ENCODE data around the gene COL4A2. TPM values are rescaled to one million over a fixed set of nuclear protein-coding genes. Genes with fewer than 3 reads are reported as not detected.

The COL4A2 gene
- total RNA-seq, 1 donor from 2014 or later = 159 TPM

DNA sequence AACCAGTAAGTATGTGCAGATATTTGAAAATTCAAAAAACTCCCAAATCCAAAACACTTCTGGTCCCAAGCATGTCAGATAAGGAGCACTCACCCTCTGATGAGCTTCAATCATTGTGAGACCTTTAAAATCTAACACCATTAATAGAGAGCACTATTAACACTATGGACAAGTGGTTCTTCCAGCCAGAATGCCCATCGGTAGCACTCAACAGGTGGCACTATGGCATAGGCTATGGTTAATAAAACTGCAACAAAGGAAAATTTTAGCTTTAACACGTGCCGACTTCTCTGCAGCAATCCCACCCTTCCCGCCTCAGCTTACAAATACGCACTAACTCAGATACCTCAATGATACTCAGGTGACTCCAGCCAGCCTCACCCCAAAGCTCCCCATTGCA is 62.3 kb downstream of the COL4A2 start:
- Mint-ChIP-seq H3K36me3 (ENCODE audit: low read depth) (peaks cover 9% of the 10 kb centered on the region), H3K4me1 (peaks cover 41% of the 10 kb centered on the region), H3K4me3 (no peak overlapping the region), H3K27me3 (ENCODE audit: low read depth) (no peaks in the 10 kb centered on the region), H3K9me3 (no peaks in the 10 kb centered on the region), H3K27ac (ENCODE audit: unreplicated experiment) (no peak overlapping the region)
- DNase-seq (ENCODE audit: low read depth, low spot score) = no peak
- TF ChIP-seq, protein P1, sequence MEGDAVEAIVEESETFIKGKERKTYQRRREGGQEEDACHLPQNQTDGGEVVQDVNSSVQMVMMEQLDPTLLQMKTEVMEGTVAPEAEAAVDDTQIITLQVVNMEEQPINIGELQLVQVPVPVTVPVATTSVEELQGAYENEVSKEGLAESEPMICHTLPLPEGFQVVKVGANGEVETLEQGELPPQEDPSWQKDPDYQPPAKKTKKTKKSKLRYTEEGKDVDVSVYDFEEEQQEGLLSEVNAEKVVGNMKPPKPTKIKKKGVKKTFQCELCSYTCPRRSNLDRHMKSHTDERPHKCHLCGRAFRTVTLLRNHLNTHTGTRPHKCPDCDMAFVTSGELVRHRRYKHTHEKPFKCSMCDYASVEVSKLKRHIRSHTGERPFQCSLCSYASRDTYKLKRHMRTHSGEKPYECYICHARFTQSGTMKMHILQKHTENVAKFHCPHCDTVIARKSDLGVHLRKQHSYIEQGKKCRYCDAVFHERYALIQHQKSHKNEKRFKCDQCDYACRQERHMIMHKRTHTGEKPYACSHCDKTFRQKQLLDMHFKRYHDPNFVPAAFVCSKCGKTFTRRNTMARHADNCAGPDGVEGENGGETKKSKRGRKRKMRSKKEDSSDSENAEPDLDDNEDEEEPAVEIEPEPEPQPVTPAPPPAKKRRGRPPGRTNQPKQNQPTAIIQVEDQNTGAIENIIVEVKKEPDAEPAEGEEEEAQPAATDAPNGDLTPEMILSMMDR (conservative IDR thresholded peaks at IDR 0.05) = no peak

DNA sequence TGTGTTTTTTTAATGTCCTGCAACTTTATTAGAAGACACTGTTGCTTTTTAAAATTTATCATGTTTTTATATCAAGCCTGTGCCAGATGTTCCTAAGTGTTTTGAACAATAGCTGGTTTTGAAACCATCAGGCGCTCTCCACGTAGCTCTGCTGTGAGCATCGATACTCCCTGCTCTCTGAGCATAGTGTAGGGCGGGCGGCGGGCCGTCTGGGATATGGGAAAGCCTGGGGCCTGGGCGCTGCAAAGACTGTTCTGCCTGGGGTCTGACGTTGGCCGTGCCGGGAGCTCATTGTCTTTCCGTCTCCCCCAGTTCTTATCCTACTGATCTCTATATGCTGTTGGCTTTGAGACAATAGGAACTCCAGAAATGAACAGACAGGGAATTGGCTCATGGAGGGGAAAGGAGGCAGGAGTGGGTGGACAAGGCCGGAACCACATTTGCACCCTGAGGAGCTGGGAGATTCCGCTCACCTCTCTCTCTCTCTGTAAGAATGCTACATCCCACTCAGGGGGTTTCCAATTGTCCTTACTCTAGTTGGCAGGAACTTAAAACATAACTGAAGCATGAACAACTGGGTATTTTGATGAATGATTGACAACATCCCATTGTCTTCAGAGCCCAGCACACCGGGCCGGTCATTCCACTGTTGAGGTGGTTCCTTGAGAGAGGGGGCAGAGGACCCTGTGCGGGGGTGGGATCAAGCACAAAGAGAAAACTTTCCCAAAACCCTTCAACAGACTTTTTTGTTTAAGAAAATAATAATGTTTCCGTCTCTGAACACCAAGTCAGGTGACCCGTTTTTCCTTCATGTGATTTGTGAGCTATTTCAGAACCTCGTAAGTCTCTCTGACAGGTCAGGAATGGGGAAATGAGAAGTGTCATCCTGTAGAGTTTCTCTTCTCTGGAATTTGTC is 64.7 kb downstream of the COL4A2 start:
- Mint-ChIP-seq H3K4me1 (peaks cover 36% of the 10 kb centered on the region), H3K27ac (ENCODE audit: unreplicated experiment) (no peak overlapping the region), H3K9me3 (no peaks in the 10 kb centered on the region)

DNA sequence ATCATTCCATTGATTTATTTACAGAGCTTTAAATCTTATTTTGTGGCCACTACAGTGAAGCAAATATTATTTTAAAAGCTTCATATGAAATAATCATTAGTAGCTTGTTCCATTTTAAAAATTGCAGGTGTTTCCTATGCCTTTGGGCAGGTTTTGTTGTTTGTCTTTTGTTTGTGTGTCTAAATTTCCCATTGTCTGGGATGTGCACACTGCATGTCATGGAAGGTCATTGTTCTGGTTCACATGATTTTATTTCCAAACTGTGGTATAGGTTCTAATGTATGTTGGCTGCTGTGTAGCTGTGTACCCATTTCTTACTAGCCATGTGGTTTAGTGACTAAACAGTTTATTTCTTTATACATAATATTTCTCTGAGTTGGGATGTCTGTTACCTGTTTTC is 65.6 kb downstream of the COL4A2 start:
- TF ChIP-seq, protein P1 (conservative IDR thresholded peaks at IDR 0.05) = no peak
- peaks cover 36% of the 10 kb centered on the region for H3K4me1 Mint-ChIP-seq
- no peak for DNase-seq (ENCODE audit: low read depth, low spot score)
- H3K27ac Mint-ChIP-seq (ENCODE audit: unreplicated experiment) = no peak overlapping the region
- H3K36me3 Mint-ChIP-seq (ENCODE audit: low read depth) = peaks cover 6% of the 10 kb centered on the region
- no peak overlapping the region for H3K4me3 Mint-ChIP-seq
- no peaks in the 10 kb centered on the region for H3K27me3 Mint-ChIP-seq (ENCODE audit: low read depth)
- H3K9me3 Mint-ChIP-seq = no peaks in the 10 kb centered on the region

More for the DNA sequence above, 64.7 kb downstream of the COL4A2 start:
- Mint-ChIP-seq H3K36me3 (ENCODE audit: low read depth) (peaks cover 6% of the 10 kb centered on the region), H3K27me3 (ENCODE audit: low read depth) (no peaks in the 10 kb centered on the region), H3K4me3 (no peak overlapping the region)
- no peak for DNase-seq (ENCODE audit: low read depth, low spot score)
- TF ChIP-seq, protein P1 (conservative IDR thresholded peaks at IDR 0.05) = no peak

DNA sequence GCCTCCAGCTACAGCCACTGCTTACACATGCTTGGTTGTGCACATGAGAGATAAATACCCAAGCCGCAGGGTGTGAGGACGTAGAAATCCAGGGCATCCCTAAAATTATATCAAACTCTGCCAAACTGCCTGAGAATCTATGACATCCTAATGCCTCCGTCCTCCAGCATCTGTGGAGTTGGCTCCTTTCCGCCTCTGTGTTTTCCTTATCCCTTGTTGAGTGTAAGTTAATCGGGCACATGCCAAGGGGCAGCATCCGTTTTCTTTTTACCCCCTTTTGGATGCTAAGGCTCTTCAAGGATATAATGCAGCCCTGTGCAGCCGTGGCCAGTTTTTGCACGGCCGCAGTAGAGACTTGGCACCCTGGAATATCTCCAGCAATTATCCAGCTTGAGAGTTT is 66.5 kb downstream of the COL4A2 start:
- no peak for DNase-seq (ENCODE audit: low read depth, low spot score)
- Mint-ChIP-seq H3K9me3 (no peaks in the 10 kb centered on the region), H3K4me1 (peaks cover 36% of the 10 kb centered on the region), H3K27me3 (ENCODE audit: low read depth) (no peaks in the 10 kb centered on the region), H3K36me3 (ENCODE audit: low read depth) (peaks cover 6% of the 10 kb centered on the region), H3K27ac (ENCODE audit: unreplicated experiment) (no peak overlapping the region), H3K4me3 (no peak overlapping the region)
- TF ChIP-seq, protein P1 (conservative IDR thresholded peaks at IDR 0.05) = no peak

DNA sequence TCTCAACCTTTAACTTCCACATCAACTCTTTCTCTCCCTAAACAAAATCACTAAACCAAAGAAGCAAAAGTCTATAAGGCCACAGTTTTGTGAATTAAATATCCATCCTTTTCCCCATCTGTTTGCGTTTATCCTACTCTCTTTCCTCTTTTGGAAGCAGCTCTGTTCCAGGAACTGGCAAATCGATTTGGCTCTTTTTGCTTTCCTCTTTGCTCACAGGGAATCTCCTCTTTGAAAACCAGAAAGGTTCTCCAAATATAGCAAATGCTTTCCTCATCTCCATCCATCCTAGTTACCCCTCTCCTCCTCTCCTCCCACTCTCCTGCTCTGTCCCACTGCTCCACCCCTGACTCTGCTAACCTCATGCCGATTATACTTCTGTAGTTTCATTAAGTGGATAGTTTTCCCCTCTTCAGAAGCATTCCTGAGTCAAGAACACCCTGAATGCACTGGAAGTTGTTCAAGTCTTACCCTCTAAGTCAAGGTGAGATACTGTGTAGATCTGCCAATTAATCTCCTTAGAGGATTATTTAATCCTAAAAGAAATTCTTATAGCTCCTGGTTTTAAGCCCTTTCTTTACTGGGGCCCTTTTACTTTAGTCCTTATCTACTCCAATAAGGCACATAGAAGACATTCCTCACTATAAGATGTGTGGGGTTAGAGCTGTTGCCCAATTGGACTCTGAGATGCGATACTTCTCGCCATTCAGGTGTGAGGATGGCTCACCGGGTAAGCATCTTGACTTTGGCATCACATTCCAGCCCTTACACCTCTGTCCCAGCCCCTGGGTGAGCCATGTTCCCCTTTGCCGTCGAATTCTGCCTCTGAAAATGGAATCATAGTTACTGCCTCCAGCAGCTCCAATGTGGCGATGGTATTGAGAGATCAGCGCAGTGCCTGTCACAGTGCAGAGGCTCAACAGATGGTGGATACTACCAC is 67.6 kb downstream of the COL4A2 start:
- Mint-ChIP-seq H3K4me1 (peaks cover 37% of the 10 kb centered on the region), H3K27me3 (ENCODE audit: low read depth) (no peaks in the 10 kb centered on the region), H3K4me3 (no peak overlapping the region), H3K36me3 (ENCODE audit: low read depth) (peaks cover 2% of the 10 kb centered on the region), H3K27ac (ENCODE audit: unreplicated experiment) (no peak overlapping the region), H3K9me3 (no peaks in the 10 kb centered on the region)
- DNase-seq (ENCODE audit: low read depth, low spot score) = no peak
- TF ChIP-seq, protein P1 (conservative IDR thresholded peaks at IDR 0.05) = no peak

Data from neural crest cell (in vitro differentiated cells).